B cell (primary cell): ENCODE data around the gene LCN2. TPM values are rescaled to one million over a fixed set of nuclear protein-coding genes. Genes with fewer than 3 reads are reported as not detected.

ENCODE experiments used
- ATAC-seq: fragments of 200-7000 bp; cut with Tn5 transposase; one replicate; pipeline ENCODE4 v1.10.0; 2021; ENCODE audit warnings: low read depth, mild to moderate bottlenecking, moderate number of reproducible peaks, moderate library complexity
- CTCF ChIA-PET: fragments of 350-600 bp; sonication (Branson Sonifier 250); formaldehyde crosslinking; loops from one replicate; lab custom pipeline; 2021; ENCODE audit warnings: antibody characterized with exemption, inconsistent platforms; lab: Charles Lee
- POLR2A ChIA-PET: fragments of 350-600 bp; sonication (Branson Sonifier 250); formaldehyde crosslinking; loops from one replicate; lab custom pipeline; 2021; ENCODE audit warnings: antibody characterized with exemption; lab: Charles Lee
- DNase-seq: peaks from one replicate; pipeline ENCODE4 v3.0.0; 2013
- H2AFZ ChIP-seq: 2 replicates; pipeline ENCODE4 v1.6.1; 2012; ENCODE audit warnings: mild to moderate bottlenecking, low read depth, low read length; ENCODE audit not compliant: insufficient read depth, poor library complexity, severe bottlenecking
- H3K27ac ChIP-seq, 2 donors: 1 replicate in 1 of 2; 2 replicates in 1 of 2; pipeline ENCODE4 v1.5.1; 2012 to 2013; ENCODE audit warnings: low read length in 2 of 2, mild to moderate bottlenecking in 2 of 2, moderate library complexity in 1 of 2
- H3K27me3 ChIP-seq, 4 experiments: fragments of 200-600 bp in 1 of 4; sonication (generic) in 1 of 4; replicated peaks in 1 of 4; 1 replicate in 2 of 4; 2 replicates in 2 of 4; pipeline versions ENCODE4 v1.6.1 to v1.7.0; 2013 to 2016; ENCODE audit warnings: low read length in 3 of 4, mild to moderate bottlenecking in 2 of 4, mixed read lengths in 1 of 4, moderate library complexity in 1 of 4; ENCODE audit not compliant: insufficient read depth in 4 of 4, control insufficient read depth in 3 of 4; ENCODE audit errors: control extremely low read depth in 1 of 4
- H3K36me3 ChIP-seq, 2 experiments: replicated peaks in 1 of 2; 1 replicate in 1 of 2; 2 replicates in 1 of 2; pipeline versions ENCODE4 v1.6.1 to v1.7.1; 2013; ENCODE audit warnings: low read length in 1 of 2; ENCODE audit not compliant: insufficient read depth in 2 of 2, control insufficient read depth in 1 of 2; ENCODE audit errors: control extremely low read depth in 1 of 2, extremely low read depth in 1 of 2
- H3K4me1 ChIP-seq, 2 donors: fragments of 200-600 bp in 1 of 2; sonication (generic) in 1 of 2; 1 replicate in 1 of 2; 2 replicates in 1 of 2; pipeline versions ENCODE4 v1.5.1 to v1.6.1; 2013 to 2017; ENCODE audit warnings: low read length in 2 of 2; ENCODE audit not compliant: control insufficient read depth in 2 of 2, insufficient read depth in 2 of 2
- H3K4me2 ChIP-seq: replicated peaks from 2 replicates; pipeline ENCODE3; 2012; ENCODE audit warnings: mild to moderate bottlenecking, low read depth, low read length; ENCODE audit not compliant: poor library complexity, severe bottlenecking
- H3K4me3 ChIP-seq, 5 experiments: fragments of 200-600 bp in 1 of 5; sonication (generic) in 1 of 5; 1 replicate in 3 of 5; 2 replicates in 2 of 5; pipeline versions ENCODE4 v1.5.1 to v1.7.0; 2011 to 2016; ENCODE audit warnings: low read length in 4 of 5, mild to moderate bottlenecking in 4 of 5, low read depth in 2 of 5, control low read depth in 1 of 5, moderate library complexity in 1 of 5; ENCODE audit not compliant: insufficient read depth in 1 of 5; ENCODE audit errors: control extremely low read depth in 1 of 5, extremely low read depth in 1 of 5
- H3K79me2 ChIP-seq: fragments of 200-600 bp; sonication (generic); one replicate; pipeline ENCODE4 v1.6.0; 2016; ENCODE audit warnings: low read length; ENCODE audit not compliant: control insufficient read depth, insufficient read depth
- H3K9ac ChIP-seq: fragments of 200-600 bp; sonication (generic); 2 replicates; pipeline ENCODE4 v1.6.1; 2017; ENCODE audit warnings: mild to moderate bottlenecking, low read length, moderate library complexity
- H3K9me3 ChIP-seq, 3 donors: one replicate each; pipeline versions ENCODE4 v1.6.1 to v1.7.1; 2013; ENCODE audit warnings: low read length in 2 of 3; ENCODE audit not compliant: control insufficient read depth in 2 of 3, insufficient read depth in 1 of 3; ENCODE audit errors: control extremely low read depth in 1 of 3
- H4K20me1 ChIP-seq: 2 replicates; pipeline ENCODE4 v1.6.0; 2012; ENCODE audit warnings: mild to moderate bottlenecking, low read length; ENCODE audit not compliant: insufficient read depth, control insufficient read depth, poor library complexity, severe bottlenecking
- H3K27ac Mint-ChIP-seq: one replicate; pipeline ENCODE4 v1.8.0; 2021; ENCODE audit warnings: mixed read lengths
- H3K27me3 Mint-ChIP-seq: one replicate; pipeline ENCODE4 v1.8.0; 2021; ENCODE audit warnings: mixed read lengths
- H3K4me1 Mint-ChIP-seq: one replicate; pipeline ENCODE4 v1.8.0; 2021; ENCODE audit warnings: mixed read lengths
- H3K4me3 Mint-ChIP-seq: one replicate; pipeline ENCODE4 v1.8.0; 2021; ENCODE audit warnings: mixed read lengths
- H3K9me3 Mint-ChIP-seq: one replicate; pipeline ENCODE4 v1.8.0; 2022; ENCODE audit warnings: mixed read lengths; ENCODE audit not compliant: insufficient read depth
- EZH2 ChIP-seq: IDR thresholded peaks from 2 replicates; pipeline ENCODE4 v1.6.1; 2012; ENCODE audit warnings: borderline replicate concordance, low read depth, mild to moderate bottlenecking, moderate library complexity, low read length; ENCODE audit not compliant: insufficient read depth, poor library complexity, severe bottlenecking
- WGBS: methylation state at CpG from one replicate; pipeline ENCODE4 v1.1.5; 2013; ENCODE audit warnings: missing lambda C conversion rate; ENCODE audit not compliant: insufficient coverage; 5-methylcytosine and 5-hydroxymethylcytosine counted together
- intact Hi-C: fragments of 100-400 bp; cut with micrococcal nuclease; formaldehyde crosslinking; loops from one replicate; pipeline ENCODE4 v1.10.0; 2022
- polyA plus RNA-seq: library from polyadenylated mRNA; depleted of rRNA; stranded (reverse); fragments of >200 nt; gene quantifications from 2 replicates; pipeline ENCODE4 v1.2.3, GENCODE V29; 2012
- total RNA-seq, 2 donors: library from RNA; stranded (reverse); fragments of 120-200 nt in 1 of 2; gene quantifications; 1 replicate in 1 of 2; 2 replicates in 1 of 2; pipeline versions ENCODE4 v1.2.3 to v1.2.4, GENCODE V29; 2013 to 2022
- TF ChIP-seq, protein P1 (sequence below): fragments of 200-600 bp; IDR thresholded peaks from one replicate; pipeline ENCODE4 v1.8.0; 2022; ENCODE audit warnings: antibody characterized with exemption, mild to moderate bottlenecking

The LCN2 gene
- total and polyA plus RNA-seq, 2 donors (not counting 1 experiment from before 2014, with no cell fraction given) = not detected

DNA sequence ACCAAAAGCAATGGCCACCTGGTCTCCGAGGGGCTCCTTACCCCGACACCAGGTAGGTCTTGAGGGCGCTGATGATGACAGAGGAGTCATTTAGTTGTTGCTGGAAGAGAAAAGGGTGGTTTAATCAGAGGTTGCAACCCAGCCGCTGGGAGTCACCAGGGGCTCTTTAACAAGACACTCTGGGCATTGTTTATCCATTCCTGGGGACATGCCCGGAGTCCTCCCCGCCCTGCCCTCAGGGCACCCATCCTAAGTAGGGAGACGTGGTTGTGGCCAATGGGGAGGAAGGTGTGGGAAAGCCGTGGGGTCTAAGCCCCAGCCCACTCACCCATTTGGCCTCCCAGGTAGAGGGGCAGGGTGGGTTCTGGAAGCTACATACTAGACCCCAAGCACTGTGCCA, 24.8 kb upstream of the LCN2 start:
- no peak overlapping the region for H3K4me3 ChIP-seq
- intact Hi-C loops = loop anchor here (10.0 kb wide), 1 partner anchor 350 kb away; the partner anchor contains the start of gene SH2D3C
- CTCF ChIA-PET = interaction anchor here (1.5 to 6.1 kb wide), 4 partner anchors 8 to 182 kb away, joined by 5 to 49 read pairs (median 5); no protein-coding TSS in a partner anchor
- H3K9ac ChIP-seq = no peak overlapping the region
- no peaks in the 10 kb centered on the region for H3K27me3 ChIP-seq
- POLR2A ChIA-PET = interaction anchor here (0.6 kb wide), 2 partner anchors 8 to 191 kb away, joined by 3 read pairs; no protein-coding TSS in a partner anchor
- DNase-seq (no peak), ATAC-seq (no peak)
- Mint-ChIP-seq H3K9me3 (no peaks in the 10 kb centered on the region), H3K27ac (peak overlapping the region; percentile 60), H3K4me3 (peak overlapping the region; percentile 95), H3K27me3 (no peaks in the 10 kb centered on the region), H3K4me1 (peaks cover 31% of the 10 kb centered on the region)
- H3K9me3 ChIP-seq = no peaks in the 10 kb centered on the region
- no peak overlapping the region for H3K4me2 ChIP-seq
- peaks cover 21% of the 10 kb centered on the region for H4K20me1 ChIP-seq
- peaks cover 29% of the 10 kb centered on the region for H3K79me2 ChIP-seq
- 100% methylated on average over 5 of the region's 8 CpGs for WGBS
- no peak overlapping the region for H3K27ac ChIP-seq
- H2AFZ ChIP-seq = no peak overlapping the region
- peaks cover 0 to 34% of the 10 kb centered on the region in 2 experiments for H3K36me3 ChIP-seq
- H3K4me1 ChIP-seq = peaks cover 26 to 32% of the 10 kb centered on the region in 2 donors
- TF ChIP-seq, protein P1, sequence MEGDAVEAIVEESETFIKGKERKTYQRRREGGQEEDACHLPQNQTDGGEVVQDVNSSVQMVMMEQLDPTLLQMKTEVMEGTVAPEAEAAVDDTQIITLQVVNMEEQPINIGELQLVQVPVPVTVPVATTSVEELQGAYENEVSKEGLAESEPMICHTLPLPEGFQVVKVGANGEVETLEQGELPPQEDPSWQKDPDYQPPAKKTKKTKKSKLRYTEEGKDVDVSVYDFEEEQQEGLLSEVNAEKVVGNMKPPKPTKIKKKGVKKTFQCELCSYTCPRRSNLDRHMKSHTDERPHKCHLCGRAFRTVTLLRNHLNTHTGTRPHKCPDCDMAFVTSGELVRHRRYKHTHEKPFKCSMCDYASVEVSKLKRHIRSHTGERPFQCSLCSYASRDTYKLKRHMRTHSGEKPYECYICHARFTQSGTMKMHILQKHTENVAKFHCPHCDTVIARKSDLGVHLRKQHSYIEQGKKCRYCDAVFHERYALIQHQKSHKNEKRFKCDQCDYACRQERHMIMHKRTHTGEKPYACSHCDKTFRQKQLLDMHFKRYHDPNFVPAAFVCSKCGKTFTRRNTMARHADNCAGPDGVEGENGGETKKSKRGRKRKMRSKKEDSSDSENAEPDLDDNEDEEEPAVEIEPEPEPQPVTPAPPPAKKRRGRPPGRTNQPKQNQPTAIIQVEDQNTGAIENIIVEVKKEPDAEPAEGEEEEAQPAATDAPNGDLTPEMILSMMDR = no peak
- no peak for TF ChIP-seq EZH2

DNA sequence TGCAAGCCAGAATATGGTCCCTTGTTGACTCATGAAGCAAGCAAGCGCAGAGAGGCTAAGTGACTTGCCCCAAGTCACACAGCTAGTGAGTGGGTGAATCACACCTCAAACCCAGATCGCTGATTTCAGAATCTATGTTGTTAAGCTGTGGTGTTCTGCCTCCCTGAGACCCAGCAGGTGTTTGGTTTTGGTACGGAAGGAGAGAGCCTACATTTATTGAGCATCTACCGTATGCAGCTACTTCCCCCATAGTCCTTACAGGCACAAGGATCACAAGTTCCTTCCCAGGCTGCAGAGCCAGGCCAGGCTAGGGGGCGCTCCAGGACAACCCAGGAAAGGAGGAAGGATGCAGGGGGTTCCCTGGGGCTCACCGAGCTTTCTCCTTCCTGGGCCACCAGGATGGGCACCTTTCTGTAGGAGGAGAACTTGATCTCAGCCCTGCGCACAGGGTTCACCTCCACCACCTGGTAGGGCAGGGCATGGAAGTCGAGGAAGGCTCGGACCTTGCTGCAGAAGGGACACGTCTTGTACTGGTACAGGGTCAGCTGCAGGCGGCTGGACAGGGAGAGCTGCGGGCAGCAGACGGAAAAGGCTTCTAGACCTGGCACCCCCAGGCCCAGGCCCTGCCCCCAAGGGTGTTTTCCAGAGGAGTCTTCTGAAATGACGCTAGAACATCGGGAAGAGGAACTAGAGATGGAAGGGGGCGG, 24.2 kb upstream of the LCN2 start:
- POLR2A ChIA-PET = interaction anchor here (0.6 kb wide), 3 partner anchors 9 to 191 kb away, joined by 3 to 4 read pairs (median 3); no protein-coding TSS in a partner anchor
- no peak overlapping the region for H3K9ac ChIP-seq

More for the DNA sequence above, 24.2 kb upstream of the LCN2 start:
- peaks cover 26 to 34% of the 10 kb centered on the region in 2 donors for H3K4me1 ChIP-seq
- no peak overlapping the region for H2AFZ ChIP-seq
- H3K9me3 ChIP-seq = no peaks in the 10 kb centered on the region
- Mint-ChIP-seq H3K9me3 (no peaks in the 10 kb centered on the region), H3K4me3 (peak overlapping the region; percentile 95), H3K27ac (peak overlapping the region; percentile 60), H3K27me3 (no peaks in the 10 kb centered on the region), H3K4me1 (peaks cover 35% of the 10 kb centered on the region)
- H3K36me3 ChIP-seq = peaks cover 0 to 34% of the 10 kb centered on the region in 2 experiments
- ATAC-seq = no peak
- H4K20me1 ChIP-seq = peaks cover 21% of the 10 kb centered on the region
- CTCF ChIA-PET = interaction anchor here (1.3 to 6.1 kb wide), 5 partner anchors 8 to 183 kb away, joined by 5 to 49 read pairs (median 5); no protein-coding TSS in a partner anchor
- no peaks in the 10 kb centered on the region for H3K27me3 ChIP-seq
- H3K4me3 ChIP-seq = no peak overlapping the region
- TF ChIP-seq, protein P1 = no peak
- no peak for TF ChIP-seq EZH2
- WGBS = 59% methylated on average over 11 of the region's 16 CpGs
- H3K79me2 ChIP-seq = peaks cover 29% of the 10 kb centered on the region
- peak overlapping the region; percentile 63 for H3K4me2 ChIP-seq
- DNase-seq = peak; percentile 57
- intact Hi-C loops = loop anchor here (5.0 to 10.0 kb wide), 3 partner anchors 217 to 757 kb away; partner anchors contain the start of genes KYAT1, LRRC8A, SH2D3C and SLC27A4
- H3K27ac ChIP-seq = no peak overlapping the region
